HG02610 (cell line): ENCODE results near the gene GASK1B.

Experiments used
- ATAC-seq: cut with Tn5 transposase; IDR thresholded peaks from one replicate; pipeline ENCODE4 v1.9.1; 2021; ENCODE audit warnings: mild to moderate bottlenecking, moderate library complexity; ENCODE audit not compliant: unreplicated experiment

GASK1B gene

GRCh38 chr4:158155656-158156356 lies 17.0 kb downstream of the GASK1B start:
- no peak for ATAC-seq

- no peak for ATAC-seq
Measured at GRCh38 chr4:158147151-158147550, 25.7 kb downstream of the GASK1B start.

GRCh38 chr4:158146736-158147135 lies 26.1 kb downstream of the GASK1B start:
- ATAC-seq: no peak

GRCh38 chr4:158139086-158139485 lies 33.7 kb downstream of the GASK1B start:
- no peak for ATAC-seq

- ATAC-seq: no peak
Measured at GRCh38 chr4:158134222-158134621, 38.6 kb downstream of the GASK1B start.

- no peak for ATAC-seq
Measured at GRCh38 chr4:158133551-158133950, 39.3 kb downstream of the GASK1B start.

- no peak for ATAC-seq
Measured at GRCh38 chr4:158131027-158131426, 41.8 kb downstream of the GASK1B start.

GRCh38 chr4:158130204-158130603 lies 42.6 kb downstream of the GASK1B start:
- ATAC-seq: no peak

- peak; percentile 94 for ATAC-seq
Measured at GRCh38 chr4:158129694-158130093, 43.1 kb downstream of the GASK1B start.

GRCh38 chr4:158128540-158128939 lies 44.3 kb downstream of the GASK1B start:
- ATAC-seq: no peak

GRCh38 chr4:158125310-158125709 lies 47.5 kb downstream of the GASK1B start:
- ATAC-seq: no peak
